ENCODE results near the gene IPO4. TPM values are rescaled to one million over a fixed set of nuclear protein-coding genes. Genes with fewer than 3 reads are reported as not detected.

Gene IPO4
- total and polyA plus RNA-seq, 2 donors (not counting 1 experiment from before 2014, with no cell fraction given): 12.4 to 25.3 TPM

DNA sequence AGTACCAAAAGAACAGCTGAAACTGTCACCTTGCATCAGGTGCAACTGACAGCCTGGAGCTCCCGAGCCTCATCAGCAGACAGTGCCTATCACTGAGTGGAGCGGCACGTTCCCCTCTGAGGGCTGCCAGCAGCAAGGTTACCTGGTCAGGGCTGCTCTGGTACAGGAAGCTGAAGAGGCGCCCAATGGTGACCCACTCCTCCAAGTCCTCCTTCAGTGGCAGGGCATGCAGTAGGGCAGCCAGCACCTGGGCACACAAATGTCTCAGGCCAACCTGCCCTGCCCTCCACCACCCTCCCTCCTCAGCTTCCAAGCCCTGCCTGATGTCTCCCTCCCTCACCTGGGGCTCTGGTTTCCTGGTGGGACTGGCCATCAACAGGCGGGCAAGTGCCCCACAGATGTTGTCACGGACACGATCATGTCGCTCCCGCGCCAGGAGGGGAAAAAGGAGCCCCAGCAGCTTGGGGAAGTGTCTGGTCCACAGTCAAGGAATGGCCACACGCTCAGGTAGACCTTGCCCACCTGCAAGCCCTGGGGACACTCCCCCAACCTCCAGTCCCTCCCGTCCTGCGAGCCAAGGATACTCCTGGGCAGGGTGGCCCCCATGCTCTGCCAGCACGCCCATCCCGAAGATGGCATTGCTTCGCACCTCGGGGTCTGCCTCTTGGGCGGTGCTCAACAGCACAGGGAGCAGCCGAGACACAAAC is 7.1 kb downstream of the IPO4 start:
- TF ChIP-seq EZH2 (IDR thresholded peaks at IDR 0.05; ENCODE audit: low read length, missing control alignments): no peak
- TF ChIP-seq, protein P1, sequence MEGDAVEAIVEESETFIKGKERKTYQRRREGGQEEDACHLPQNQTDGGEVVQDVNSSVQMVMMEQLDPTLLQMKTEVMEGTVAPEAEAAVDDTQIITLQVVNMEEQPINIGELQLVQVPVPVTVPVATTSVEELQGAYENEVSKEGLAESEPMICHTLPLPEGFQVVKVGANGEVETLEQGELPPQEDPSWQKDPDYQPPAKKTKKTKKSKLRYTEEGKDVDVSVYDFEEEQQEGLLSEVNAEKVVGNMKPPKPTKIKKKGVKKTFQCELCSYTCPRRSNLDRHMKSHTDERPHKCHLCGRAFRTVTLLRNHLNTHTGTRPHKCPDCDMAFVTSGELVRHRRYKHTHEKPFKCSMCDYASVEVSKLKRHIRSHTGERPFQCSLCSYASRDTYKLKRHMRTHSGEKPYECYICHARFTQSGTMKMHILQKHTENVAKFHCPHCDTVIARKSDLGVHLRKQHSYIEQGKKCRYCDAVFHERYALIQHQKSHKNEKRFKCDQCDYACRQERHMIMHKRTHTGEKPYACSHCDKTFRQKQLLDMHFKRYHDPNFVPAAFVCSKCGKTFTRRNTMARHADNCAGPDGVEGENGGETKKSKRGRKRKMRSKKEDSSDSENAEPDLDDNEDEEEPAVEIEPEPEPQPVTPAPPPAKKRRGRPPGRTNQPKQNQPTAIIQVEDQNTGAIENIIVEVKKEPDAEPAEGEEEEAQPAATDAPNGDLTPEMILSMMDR (conservative IDR thresholded peaks at IDR 0.05 in 1 of 2, IDR thresholded peaks at IDR 0.05 in 1 of 2; ENCODE audit: low read depth in 1 of 2, low read length in 2 of 2): no peak
- Histone ChIP-seq H3K4me2 (ENCODE audit: extremely low read depth, insufficient read depth, low read length) (no peak overlapping the region), H3K36me3 (ENCODE audit: control insufficient read depth, insufficient read depth, low read length) (peaks cover 47% of the 10 kb centered on the region), H4K20me1 (ENCODE audit: control insufficient read depth, extremely low read depth, insufficient read depth, low read length) (no peaks in the 10 kb centered on the region), H3K27ac (ENCODE audit: insufficient read depth, low read length) (no peak overlapping the region), H3K27me3 (ENCODE audit: control insufficient read depth, insufficient read depth, low read length) (no peaks in the 10 kb centered on the region), H3K9ac (ENCODE audit: insufficient read depth, low read length) (no peak overlapping the region), H3K9me3 (ENCODE audit: control insufficient read depth, insufficient read depth, low read depth, low read length) (no peaks in the 10 kb centered on the region), H3K79me2 (ENCODE audit: control insufficient read depth, insufficient read depth, low read length) (no peaks in the 10 kb centered on the region), H2AFZ (ENCODE audit: low read length) (no peak overlapping the region), H3K4me3 (replicated peaks in 1 of 4; ENCODE audit: control extremely low read depth in 1 of 4, insufficient read depth in 1 of 4, low read depth in 3 of 4, low read length in 4 of 4) (no peak overlapping the region), H3K4me1 (ENCODE audit: control insufficient read depth, extremely low read depth, insufficient read depth, low read length) (no peaks in the 10 kb centered on the region)
- DNase-seq (ENCODE audit: low read depth in 2 of 2): no peak

- Histone ChIP-seq H3K27ac (ENCODE audit: insufficient read depth, low read length) (peak overlapping the region; percentile 71), H3K9ac (ENCODE audit: insufficient read depth, low read length) (peak overlapping the region; percentile 41), H3K4me1 (ENCODE audit: control insufficient read depth, extremely low read depth, insufficient read depth, low read length) (no peaks in the 10 kb centered on the region), H4K20me1 (ENCODE audit: control insufficient read depth, extremely low read depth, insufficient read depth, low read length) (no peaks in the 10 kb centered on the region), H3K36me3 (ENCODE audit: control insufficient read depth, insufficient read depth, low read length) (peaks cover 42% of the 10 kb centered on the region), H3K4me3 (replicated peaks in 1 of 4; ENCODE audit: control extremely low read depth in 1 of 4, insufficient read depth in 1 of 4, low read depth in 3 of 4, low read length in 4 of 4) (no peak overlapping the region), H3K79me2 (ENCODE audit: control insufficient read depth, insufficient read depth, low read length) (no peaks in the 10 kb centered on the region), H3K4me2 (ENCODE audit: extremely low read depth, insufficient read depth, low read length) (no peak overlapping the region), H2AFZ (ENCODE audit: low read length) (no peak overlapping the region), H3K27me3 (ENCODE audit: control insufficient read depth, insufficient read depth, low read length) (no peaks in the 10 kb centered on the region), H3K9me3 (ENCODE audit: control insufficient read depth, insufficient read depth, low read depth, low read length) (no peaks in the 10 kb centered on the region)
- DNase-seq (ENCODE audit: low read depth in 2 of 2): peak; percentile 78 to 90
- no peak for TF ChIP-seq EZH2 (IDR thresholded peaks at IDR 0.05; ENCODE audit: low read length, missing control alignments)
- TF ChIP-seq, protein P1 (conservative IDR thresholded peaks at IDR 0.05 in 1 of 2, IDR thresholded peaks at IDR 0.05 in 1 of 2; ENCODE audit: low read depth in 1 of 2, low read length in 2 of 2): no peak
Observed at GRCh38 chr14:24179961-24180796, 8.4 kb downstream of the IPO4 start.

- no peak for TF ChIP-seq EZH2 (IDR thresholded peaks at IDR 0.05; ENCODE audit: low read length, missing control alignments)
- TF ChIP-seq, protein P1 (conservative IDR thresholded peaks at IDR 0.05 in 1 of 2, IDR thresholded peaks at IDR 0.05 in 1 of 2; ENCODE audit: low read depth in 1 of 2, low read length in 2 of 2): no peak
- Histone ChIP-seq H3K27ac (ENCODE audit: insufficient read depth, low read length) (peak overlapping the region; percentile 71), H3K4me2 (ENCODE audit: extremely low read depth, insufficient read depth, low read length) (no peak overlapping the region), H3K9ac (ENCODE audit: insufficient read depth, low read length) (no peak overlapping the region), H2AFZ (ENCODE audit: low read length) (no peak overlapping the region), H3K79me2 (ENCODE audit: control insufficient read depth, insufficient read depth, low read length) (no peaks in the 10 kb centered on the region), H4K20me1 (ENCODE audit: control insufficient read depth, extremely low read depth, insufficient read depth, low read length) (no peaks in the 10 kb centered on the region), H3K27me3 (ENCODE audit: control insufficient read depth, insufficient read depth, low read length) (no peaks in the 10 kb centered on the region), H3K4me1 (ENCODE audit: control insufficient read depth, extremely low read depth, insufficient read depth, low read length) (no peaks in the 10 kb centered on the region), H3K4me3 (replicated peaks in 1 of 4; ENCODE audit: control extremely low read depth in 1 of 4, insufficient read depth in 1 of 4, low read depth in 3 of 4, low read length in 4 of 4) (no peak overlapping the region), H3K36me3 (ENCODE audit: control insufficient read depth, insufficient read depth, low read length) (peaks cover 38% of the 10 kb centered on the region), H3K9me3 (ENCODE audit: control insufficient read depth, insufficient read depth, low read depth, low read length) (no peaks in the 10 kb centered on the region)
- no peak for DNase-seq (ENCODE audit: low read depth in 2 of 2)
Observed at GRCh38 chr14:24179294-24179960, 9.2 kb downstream of the IPO4 start.

Measured in fibroblast of lung (primary cell).